ENCODE results near the gene RCAN1. TPM values are rescaled to one million over a fixed set of nuclear protein-coding genes. Genes with fewer than 3 reads are reported as not detected.

The RCAN1 gene
- polyA plus RNA-seq, 1 donor (not counting 4 experiments of a cell fraction or from before 2014, with no cell fraction given), result 21.3 TPM

- no peaks in the 10 kb centered on the region for H3K27me3 ChIP-seq (ENCODE audit: control insufficient read depth, extremely low read depth, insufficient read depth, low read length)
- H4K20me1 ChIP-seq (ENCODE audit: control insufficient read depth, extremely low read depth, insufficient read depth, low read length), result no peaks in the 10 kb centered on the region
- no peak overlapping the region for H2AFZ ChIP-seq (ENCODE audit: control insufficient read depth, low read length)
- no peak overlapping the region for H3K9ac ChIP-seq (ENCODE audit: control insufficient read depth, extremely low read depth, insufficient read depth, low read length)
- H3K27ac ChIP-seq (ENCODE audit: control insufficient read depth, insufficient read depth, low read length), result no peak overlapping the region
- DNase-seq (ENCODE audit: low read depth, low spot score) (no peak), FAIRE-seq (no peak)
- H3K9me3 ChIP-seq (ENCODE audit: control insufficient read depth, low read depth, low read length), result no peaks in the 10 kb centered on the region
- no peaks in the 10 kb centered on the region for H3K9me1 ChIP-seq (ENCODE audit: control insufficient read depth, extremely low read depth, insufficient read depth, low read length)
- no peak overlapping the region for H3K4me3 ChIP-seq (ENCODE audit: control insufficient read depth in 2 of 3, extremely low read depth in 1 of 3, insufficient read depth in 2 of 3, low read depth in 1 of 3, low read length in 3 of 3)
- H3K4me1 ChIP-seq (ENCODE audit: control insufficient read depth, extremely low read depth, insufficient read depth, low read length), result peaks cover 9% of the 10 kb centered on the region
- H3K36me3 ChIP-seq (ENCODE audit: control insufficient read depth in 2 of 2, extremely low read depth in 1 of 2, insufficient read depth in 2 of 2, low read length in 2 of 2), result peaks cover 7 to 15% of the 10 kb centered on the region in 2 experiments
- dilution Hi-C loops (cut with MboI; ENCODE audit: extremely low pct_ligation_motif_present, low sequenced_read_pairs), result no loop called here
- H3K79me2 ChIP-seq (ENCODE audit: control insufficient read depth, insufficient read depth, low read length), result peaks cover 4% of the 10 kb centered on the region
- TF ChIP-seq CTCF (optimal IDR thresholded peaks at IDR 0.05 in 1 of 3, IDR thresholded peaks at IDR 0.05 in 1 of 3, conservative IDR thresholded peaks at IDR 0.05 in 1 of 3; ENCODE audit: extremely low read depth in 1 of 3, insufficient read depth in 2 of 3, low read length in 3 of 3) (no peak), EZH2 (IDR thresholded peaks at IDR 0.05; ENCODE audit: low read length) (no peak)
- no peak overlapping the region for H3K4me2 ChIP-seq (ENCODE audit: control insufficient read depth, extremely low read depth, insufficient read depth, low read depth, low read length)
These were observed 94.0 kb downstream of the RCAN1 start for GRCh38 chr21:34520764-34521508.

GRCh38 chr21:34520281-34520680 is 94.6 kb downstream of the RCAN1 start:
- DNase-seq (ENCODE audit: low read depth, low spot score) (no peak), FAIRE-seq (no peak)
- Histone ChIP-seq H3K4me2 (ENCODE audit: control insufficient read depth, extremely low read depth, insufficient read depth, low read depth, low read length) (no peak overlapping the region), H3K9me1 (ENCODE audit: control insufficient read depth, extremely low read depth, insufficient read depth, low read length) (no peaks in the 10 kb centered on the region), H2AFZ (ENCODE audit: control insufficient read depth, low read length) (no peak overlapping the region), H3K4me3 (ENCODE audit: control insufficient read depth in 2 of 3, extremely low read depth in 1 of 3, insufficient read depth in 2 of 3, low read depth in 1 of 3, low read length in 3 of 3) (no peak overlapping the region), H3K79me2 (ENCODE audit: control insufficient read depth, insufficient read depth, low read length) (peaks cover 4% of the 10 kb centered on the region), H4K20me1 (ENCODE audit: control insufficient read depth, extremely low read depth, insufficient read depth, low read length) (no peaks in the 10 kb centered on the region), H3K9me3 (ENCODE audit: control insufficient read depth, low read depth, low read length) (no peaks in the 10 kb centered on the region), H3K27me3 (ENCODE audit: control insufficient read depth, extremely low read depth, insufficient read depth, low read length) (no peaks in the 10 kb centered on the region), H3K4me1 (ENCODE audit: control insufficient read depth, extremely low read depth, insufficient read depth, low read length) (peaks cover 3% of the 10 kb centered on the region), H3K36me3 (ENCODE audit: control insufficient read depth in 2 of 2, extremely low read depth in 1 of 2, insufficient read depth in 2 of 2, low read length in 2 of 2) (peaks cover 7 to 15% of the 10 kb centered on the region in 2 experiments), H3K27ac (ENCODE audit: control insufficient read depth, insufficient read depth, low read length) (no peak overlapping the region), H3K9ac (ENCODE audit: control insufficient read depth, extremely low read depth, insufficient read depth, low read length) (no peak overlapping the region)
- dilution Hi-C loops (cut with MboI; ENCODE audit: extremely low pct_ligation_motif_present, low sequenced_read_pairs), result no loop called here
- no peak for TF ChIP-seq CTCF (optimal IDR thresholded peaks at IDR 0.05 in 1 of 3, IDR thresholded peaks at IDR 0.05 in 1 of 3, conservative IDR thresholded peaks at IDR 0.05 in 1 of 3; ENCODE audit: extremely low read depth in 1 of 3, insufficient read depth in 2 of 3, low read length in 3 of 3)
- no peak for TF ChIP-seq EZH2 (IDR thresholded peaks at IDR 0.05; ENCODE audit: low read length)
